ENCODE measurements around the gene KIAA1614. TPM values are rescaled to one million over a fixed set of nuclear protein-coding genes. Genes with fewer than 3 reads are reported as not detected.

Gene KIAA1614
- total RNA-seq, 2 experiments from 2014 or later = 0.19 to 0.34 TPM

DNA sequence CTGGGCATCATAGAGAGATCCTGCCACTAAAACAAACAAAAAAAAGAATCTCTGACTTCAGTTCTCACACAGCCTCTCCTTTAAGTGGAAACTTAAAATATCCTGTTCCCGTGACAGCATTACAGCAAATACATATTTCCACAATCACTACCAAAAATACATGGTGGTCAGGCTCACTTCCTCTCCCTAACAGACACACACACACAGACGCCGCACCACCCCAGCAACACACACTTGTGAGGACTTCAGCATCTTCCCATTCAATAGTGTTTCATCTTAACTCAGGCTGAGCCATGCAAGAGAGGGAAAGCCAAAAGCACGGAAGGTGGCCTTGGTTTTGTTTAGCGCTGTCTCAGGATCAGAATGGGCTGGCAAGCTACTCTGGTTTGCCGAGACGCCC lies 21.9 kb downstream of the KIAA1614 start:
- DNase-seq (no peak), ATAC-seq (ENCODE audit: low read depth) (peak; percentile 40)
- POLR2A ChIA-PET = no interaction called here
- Mint-ChIP-seq H3K27ac (peak overlapping the region; percentile 9), H3K4me1 (peaks cover 10% of the 10 kb centered on the region), H3K4me3 (peak overlapping the region; percentile 11), H3K36me3 (no peaks in the 10 kb centered on the region), H3K27me3 (no peaks in the 10 kb centered on the region), H3K9me3 (no peaks in the 10 kb centered on the region)

DNA sequence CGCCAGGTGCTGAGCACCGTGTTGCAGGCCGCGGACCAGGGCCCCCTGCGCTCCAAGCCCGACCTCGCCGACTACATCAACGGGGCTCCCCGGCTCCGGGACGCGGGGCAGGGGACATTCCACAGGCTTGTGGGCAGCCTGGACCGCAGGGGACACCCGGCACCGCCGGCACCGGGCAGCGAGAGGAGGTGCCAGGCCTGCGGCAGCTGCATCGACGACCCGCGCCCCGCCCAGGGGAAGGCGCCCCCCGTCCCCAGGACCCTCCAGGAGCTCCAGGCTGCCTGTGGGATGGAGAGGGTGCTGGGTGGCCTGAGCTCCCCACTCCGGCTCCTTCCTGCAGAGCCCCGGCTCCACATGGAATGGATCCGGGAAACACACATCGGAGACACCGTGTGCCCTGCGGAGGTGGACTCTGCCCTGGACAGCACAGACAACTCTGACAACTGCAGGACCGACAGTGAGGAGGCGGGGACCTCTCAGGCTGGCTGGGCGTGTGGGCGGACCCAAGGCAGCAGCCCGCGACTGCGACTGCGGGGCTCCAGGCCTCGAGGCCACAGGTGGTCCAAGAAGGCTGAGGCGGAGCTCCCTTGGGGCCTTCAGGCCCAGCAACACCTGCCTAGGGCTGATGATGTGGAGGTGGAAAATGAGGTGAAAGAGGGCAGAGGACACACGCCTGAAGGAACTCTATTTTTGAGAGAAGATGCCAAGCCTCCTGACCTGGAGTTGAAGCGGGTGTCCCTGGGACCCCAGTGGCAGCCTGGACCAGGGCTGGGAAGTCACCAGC lies 22.8 kb downstream of the KIAA1614 start:
- no peak for DNase-seq
- Mint-ChIP-seq H3K4me1 (peaks cover 10% of the 10 kb centered on the region), H3K36me3 (no peaks in the 10 kb centered on the region), H3K4me3 (no peak overlapping the region), H3K9me3 (no peaks in the 10 kb centered on the region), H3K27ac (no peak overlapping the region), H3K27me3 (no peaks in the 10 kb centered on the region)
- ATAC-seq (ENCODE audit: low read depth) = no peak
- POLR2A ChIA-PET = no interaction called here

DNA sequence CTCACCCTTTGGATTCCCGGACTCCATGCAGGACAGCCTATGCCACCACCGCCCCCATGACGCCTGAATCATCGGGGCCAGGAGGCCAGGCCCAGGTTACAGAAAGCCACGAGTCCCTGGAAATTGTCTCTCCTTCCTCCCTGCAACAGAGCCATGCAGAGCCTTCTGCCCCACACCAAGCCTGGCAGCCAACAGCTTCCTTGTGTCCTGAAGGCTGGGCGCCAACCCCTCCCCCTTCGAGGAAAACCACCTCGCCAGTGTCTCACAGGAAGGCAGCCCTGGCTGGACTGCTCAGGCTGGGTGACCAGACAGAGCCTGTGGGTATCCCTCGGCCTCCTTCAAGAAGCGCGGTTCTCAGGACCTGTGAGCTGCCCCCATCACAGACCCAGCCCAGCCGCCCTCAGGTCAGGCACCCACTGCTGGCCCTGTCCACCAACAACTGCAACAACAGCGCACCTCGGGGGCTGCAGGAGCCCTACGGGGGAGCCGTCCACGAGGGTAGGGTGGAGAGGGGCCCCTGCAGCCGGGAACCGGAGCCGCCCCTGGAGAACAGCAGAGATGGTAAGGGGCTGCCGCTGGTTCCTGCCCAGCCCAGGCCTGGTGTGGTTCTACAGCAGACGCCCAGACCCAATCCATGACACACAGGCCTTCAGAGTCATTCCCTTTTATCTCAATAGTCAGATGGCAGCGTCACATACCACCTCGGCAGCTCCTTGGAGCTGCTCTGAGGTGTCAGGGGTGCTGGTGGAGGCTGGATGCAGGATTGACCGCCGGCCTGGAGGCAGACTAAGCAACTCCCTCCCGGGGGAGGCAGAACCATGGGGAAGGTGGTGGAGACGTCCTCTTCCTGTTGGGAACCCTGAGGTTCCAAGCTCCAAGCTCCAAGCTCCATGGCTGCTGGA lies 23.7 kb downstream of the KIAA1614 start:
- Mint-ChIP-seq H3K4me1 (peaks cover 10% of the 10 kb centered on the region), H3K27ac (no peak overlapping the region), H3K4me3 (no peak overlapping the region), H3K9me3 (no peaks in the 10 kb centered on the region), H3K36me3 (no peaks in the 10 kb centered on the region), H3K27me3 (no peaks in the 10 kb centered on the region)
- DNase-seq (no peak), ATAC-seq (ENCODE audit: low read depth) (no peak)
- POLR2A ChIA-PET = no interaction called here

DNA sequence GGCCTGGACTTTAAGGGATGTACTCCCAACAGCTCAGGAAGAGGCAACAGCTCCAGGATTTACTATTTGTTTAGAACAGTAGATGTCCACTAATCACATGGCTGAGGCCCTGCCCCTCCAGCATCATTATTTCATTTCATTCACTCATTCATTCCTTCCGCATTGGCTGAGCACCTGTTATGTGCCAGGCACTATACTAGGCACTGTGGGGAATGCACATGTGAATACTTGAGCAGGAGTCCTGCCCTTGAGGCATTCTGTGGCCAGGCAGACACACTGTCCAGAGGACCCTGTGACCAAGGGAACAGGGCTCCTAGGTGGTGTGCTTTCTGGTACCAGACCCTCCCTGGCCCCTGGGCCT lies 24.3 kb downstream of the KIAA1614 start:
- POLR2A ChIA-PET = no interaction called here
- no peaks in the 10 kb centered on the region for H3K36me3 Mint-ChIP-seq
- no peaks in the 10 kb centered on the region for H3K9me3 Mint-ChIP-seq
- no peak overlapping the region for H3K27ac Mint-ChIP-seq
- ATAC-seq (ENCODE audit: low read depth) (no peak), DNase-seq (no peak)
- H3K27me3 Mint-ChIP-seq = no peaks in the 10 kb centered on the region
- H3K4me1 Mint-ChIP-seq = peaks cover 10% of the 10 kb centered on the region
- no peak overlapping the region for H3K4me3 Mint-ChIP-seq

DNA sequence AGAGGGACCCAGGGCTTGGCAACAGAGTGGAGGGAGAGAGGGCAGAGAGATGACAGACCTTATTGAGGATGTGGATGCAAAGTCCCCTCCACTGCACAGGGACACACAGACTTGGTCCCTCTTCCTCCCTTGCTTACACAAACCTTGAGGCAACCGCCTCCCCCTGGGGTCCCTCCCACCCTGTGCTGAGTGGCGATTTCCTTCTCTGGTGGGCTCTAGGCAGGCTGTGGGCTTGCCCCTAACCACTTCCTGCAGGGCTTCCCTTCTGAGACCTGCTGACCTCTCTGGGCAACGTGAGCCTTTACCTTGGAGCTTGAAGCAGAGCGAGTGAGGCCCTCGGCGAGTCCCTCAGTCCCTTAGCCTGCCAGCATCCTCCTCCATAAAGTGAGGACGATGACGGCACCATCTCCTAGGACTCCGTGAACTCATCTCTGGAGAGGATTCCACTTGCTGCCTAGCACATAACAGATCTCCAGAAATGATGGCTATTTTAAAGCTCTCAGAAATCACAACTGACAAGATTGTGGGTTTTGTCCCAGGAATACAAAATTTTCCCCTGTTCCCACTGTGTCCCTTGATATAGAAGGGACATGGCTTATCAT lies 25.0 kb downstream of the KIAA1614 start:
- no peak overlapping the region for H3K4me3 Mint-ChIP-seq
- H3K36me3 Mint-ChIP-seq = no peaks in the 10 kb centered on the region
- H3K27ac Mint-ChIP-seq = no peak overlapping the region
- ATAC-seq (ENCODE audit: low read depth) = peak; percentile 24
- H3K4me1 Mint-ChIP-seq = peaks cover 10% of the 10 kb centered on the region
- no peak for DNase-seq
- no peaks in the 10 kb centered on the region for H3K27me3 Mint-ChIP-seq
- POLR2A ChIA-PET = no interaction called here
- no peaks in the 10 kb centered on the region for H3K9me3 Mint-ChIP-seq

DNA sequence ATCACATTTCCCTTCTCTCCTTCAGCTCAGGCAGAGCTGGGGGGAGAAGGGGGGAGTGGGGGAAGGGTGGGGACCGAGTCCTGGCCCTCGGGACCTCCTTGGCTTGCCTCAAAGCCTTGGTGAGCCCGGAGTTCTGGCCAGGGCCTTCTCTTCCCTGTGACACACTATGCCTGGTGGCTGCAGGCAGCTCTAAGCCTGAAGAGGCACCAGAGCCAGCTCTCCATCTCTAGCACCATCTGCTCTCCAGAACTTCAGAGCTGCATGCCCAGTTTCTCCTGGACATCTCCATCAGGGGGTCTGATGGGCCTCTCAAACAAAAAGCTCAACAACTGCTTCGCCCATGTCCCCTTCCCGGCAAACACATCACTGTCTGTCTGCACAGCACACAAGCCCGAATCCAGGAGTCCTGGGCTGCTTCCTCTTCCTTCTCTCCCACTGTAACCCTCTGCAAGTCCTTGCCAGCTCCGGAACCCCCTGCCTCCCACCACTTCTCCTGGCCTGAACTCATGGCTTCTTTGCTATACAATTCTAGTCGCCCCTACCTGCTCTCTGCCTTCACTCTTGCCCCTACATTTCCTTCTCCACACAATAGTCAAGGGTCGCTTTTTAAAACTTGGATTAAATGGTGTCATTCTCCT lies 26.5 kb downstream of the KIAA1614 start:
- no peak for ATAC-seq (ENCODE audit: low read depth)

DNA sequence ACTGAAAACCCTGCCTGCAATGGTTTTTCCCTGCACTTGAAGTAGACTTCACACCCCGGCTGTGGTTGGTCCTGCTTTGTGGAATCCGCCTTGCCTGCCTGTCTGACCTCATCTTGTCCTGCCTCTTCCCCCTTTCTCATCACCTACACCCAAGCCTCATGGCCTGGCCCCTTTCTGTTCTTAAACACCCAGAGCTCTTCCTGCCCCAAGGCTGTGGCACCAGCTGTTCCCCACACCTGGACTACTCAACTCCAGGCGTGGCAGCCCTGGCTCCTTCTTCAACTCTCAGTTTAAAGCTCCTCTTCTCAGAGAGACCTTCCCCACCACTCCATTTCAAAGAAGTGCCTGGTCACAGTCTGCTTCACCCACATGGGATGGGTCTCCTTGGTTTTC lies 27.0 kb downstream of the KIAA1614 start:
- POLR2A ChIA-PET = no interaction called here
- peaks cover 5% of the 10 kb centered on the region for H3K4me1 Mint-ChIP-seq
- H3K27ac Mint-ChIP-seq = no peak overlapping the region

More for the DNA sequence above, 26.5 kb downstream of the KIAA1614 start:
- Mint-ChIP-seq H3K27me3 (no peaks in the 10 kb centered on the region), H3K36me3 (peaks cover 3% of the 10 kb centered on the region), H3K27ac (no peak overlapping the region), H3K4me3 (no peak overlapping the region), H3K9me3 (peaks cover under 1% of the 10 kb centered on the region), H3K4me1 (peaks cover 10% of the 10 kb centered on the region)
- POLR2A ChIA-PET = no interaction called here
- no peak for DNase-seq

DNA sequence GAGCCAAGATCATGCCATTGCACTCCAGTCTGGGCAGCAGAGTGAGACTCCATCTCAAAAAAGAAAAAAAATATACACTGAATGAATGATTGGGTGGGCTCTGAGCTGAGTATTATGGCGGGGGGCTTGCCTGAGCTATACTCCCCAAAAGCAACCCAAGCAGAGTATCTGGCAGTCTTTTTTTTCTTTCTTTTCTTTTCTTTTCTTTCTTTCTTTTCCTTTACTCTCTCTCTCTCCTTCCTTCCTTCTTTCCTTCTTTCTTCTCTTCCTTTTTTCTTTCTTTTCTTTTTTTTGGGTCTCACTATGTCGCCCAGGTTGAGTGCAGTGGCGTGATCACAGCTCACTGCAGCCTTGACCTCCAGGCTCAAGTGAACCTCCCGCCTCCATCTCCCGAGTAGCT lies 27.7 kb downstream of the KIAA1614 start:
- no peak overlapping the region for H3K4me3 Mint-ChIP-seq
- no peak for ATAC-seq (ENCODE audit: low read depth)
- H3K36me3 Mint-ChIP-seq = peaks cover 6% of the 10 kb centered on the region
- POLR2A ChIA-PET = no interaction called here
- peaks cover 3% of the 10 kb centered on the region for H3K9me3 Mint-ChIP-seq
- no peaks in the 10 kb centered on the region for H3K27me3 Mint-ChIP-seq
- H3K27ac Mint-ChIP-seq = no peak overlapping the region
- H3K4me1 Mint-ChIP-seq = peaks cover 5% of the 10 kb centered on the region
- no peak for DNase-seq

More for the DNA sequence above, 27.0 kb downstream of the KIAA1614 start:
- Mint-ChIP-seq H3K36me3 (peaks cover 6% of the 10 kb centered on the region), H3K4me3 (no peak overlapping the region), H3K27me3 (no peaks in the 10 kb centered on the region), H3K9me3 (peaks cover 3% of the 10 kb centered on the region)
- DNase-seq (no peak), ATAC-seq (ENCODE audit: low read depth) (no peak)

DNA sequence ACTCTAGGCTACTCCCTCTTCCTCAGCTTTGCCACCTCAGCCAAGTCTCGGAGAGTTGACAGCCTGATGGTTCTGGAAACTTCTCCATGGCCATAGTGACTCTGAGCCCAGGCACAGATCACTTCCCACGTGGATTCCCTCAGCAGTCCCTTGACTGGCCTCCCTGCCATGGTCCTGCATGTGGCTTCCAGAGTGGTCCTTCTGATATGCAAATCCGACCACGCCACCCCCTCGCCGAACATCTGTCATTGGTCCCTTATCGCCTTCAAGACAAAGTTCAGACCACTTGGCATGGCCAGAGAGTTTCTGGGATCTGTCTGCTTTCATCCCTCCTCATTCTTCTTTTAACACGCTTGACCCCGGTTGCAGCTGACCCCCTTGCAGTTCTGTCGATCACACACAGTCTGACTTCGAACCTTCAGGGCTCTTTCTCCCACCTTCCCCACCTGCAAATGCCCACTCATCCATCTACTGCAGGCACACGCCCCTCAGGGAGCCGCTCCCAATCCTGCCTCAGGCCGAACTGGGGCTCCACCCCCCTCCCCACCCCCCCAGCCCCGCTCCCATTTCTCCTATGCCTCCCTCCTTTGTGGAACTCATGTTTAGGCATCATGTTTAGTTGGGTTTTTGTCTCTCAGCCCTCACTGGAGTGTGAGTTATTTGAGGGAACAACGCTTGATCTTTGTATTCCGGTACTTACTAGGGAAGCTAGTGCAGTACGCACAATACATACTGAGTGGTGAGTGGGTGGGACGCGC lies 29.0 kb downstream of the KIAA1614 start:
- Mint-ChIP-seq H3K4me1 (peaks cover 9% of the 10 kb centered on the region), H3K27ac (no peak overlapping the region), H3K9me3 (peaks cover 8% of the 10 kb centered on the region), H3K4me3 (no peak overlapping the region), H3K27me3 (no peaks in the 10 kb centered on the region), H3K36me3 (peaks cover 12% of the 10 kb centered on the region)
- POLR2A ChIA-PET = no interaction called here
- ATAC-seq (ENCODE audit: low read depth) = no peak
- DNase-seq = no peak

DNA sequence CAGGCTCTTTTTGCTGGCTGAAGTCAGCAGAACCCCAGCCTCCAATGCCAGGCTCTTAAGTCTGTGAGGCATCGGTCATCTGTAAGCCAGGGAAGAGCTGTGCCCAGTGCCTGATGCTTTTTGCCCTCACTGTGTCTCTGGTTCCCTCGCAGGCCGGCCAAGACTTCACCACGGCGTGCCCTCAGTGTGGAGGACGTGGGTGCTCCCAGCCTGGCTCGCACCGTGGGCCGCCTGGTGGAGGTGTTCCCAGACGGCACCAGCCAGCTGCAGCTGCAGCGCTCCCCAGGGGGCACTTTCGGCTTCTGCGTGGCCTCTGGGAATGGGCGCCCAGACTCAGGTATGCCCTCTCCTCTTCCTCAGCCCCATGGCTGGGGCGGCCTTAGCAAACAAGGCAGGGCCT lies 32.5 kb downstream of the KIAA1614 start:
- Mint-ChIP-seq H3K9me3 (peaks cover 14% of the 10 kb centered on the region), H3K36me3 (peaks cover 38% of the 10 kb centered on the region), H3K4me1 (peaks cover 7% of the 10 kb centered on the region), H3K27me3 (no peaks in the 10 kb centered on the region), H3K27ac (no peak overlapping the region), H3K4me3 (no peak overlapping the region)
- ATAC-seq (ENCODE audit: low read depth) (no peak), DNase-seq (no peak)
- POLR2A ChIA-PET = no interaction called here

DNA sequence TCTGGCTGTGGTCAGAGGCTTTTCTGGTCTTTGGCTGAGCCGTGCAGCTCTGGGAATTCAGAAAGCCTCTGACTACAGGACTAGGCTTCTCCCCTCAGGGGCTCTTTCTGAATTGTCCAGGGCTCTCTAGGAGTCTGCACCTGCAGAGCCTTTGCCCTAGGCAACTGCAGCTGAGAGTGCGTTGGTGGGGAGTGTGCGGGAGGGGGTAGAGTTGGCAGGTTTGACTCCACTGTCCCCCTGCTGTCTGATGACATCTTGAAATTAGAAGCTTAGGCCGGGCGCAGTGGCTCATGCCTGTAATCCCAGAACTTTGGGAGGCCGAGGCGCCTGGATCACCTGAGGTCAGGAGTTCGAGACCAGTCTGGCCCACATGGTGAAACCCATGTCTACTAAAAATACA lies 32.9 kb downstream of the KIAA1614 start:
- POLR2A ChIA-PET = no interaction called here
- Mint-ChIP-seq H3K27ac (no peak overlapping the region), H3K27me3 (no peaks in the 10 kb centered on the region), H3K4me1 (peaks cover 7% of the 10 kb centered on the region), H3K9me3 (peaks cover 14% of the 10 kb centered on the region), H3K4me3 (no peak overlapping the region), H3K36me3 (peaks cover 41% of the 10 kb centered on the region)
- ATAC-seq (ENCODE audit: low read depth) (no peak), DNase-seq (no peak)

DNA sequence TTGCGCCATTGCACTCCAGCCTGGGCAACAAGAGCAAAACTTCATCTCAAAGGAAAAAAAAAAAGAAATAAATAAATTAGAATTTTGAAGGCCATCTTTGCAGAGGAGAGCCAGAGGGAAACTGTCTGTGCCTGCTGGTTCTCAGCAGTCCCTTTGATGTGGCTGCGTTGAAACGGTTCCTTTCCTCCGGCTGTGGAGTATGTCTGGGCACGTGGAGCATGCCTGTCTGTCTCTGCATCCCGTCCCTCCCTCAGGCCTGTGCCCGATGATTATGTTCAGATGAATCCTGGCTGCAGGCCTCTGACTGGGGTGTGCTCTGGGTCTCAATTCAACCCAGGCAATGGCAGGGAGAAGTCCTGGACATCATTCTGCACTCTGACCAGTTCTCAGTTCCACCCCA lies 33.4 kb downstream of the KIAA1614 start:
- peaks cover 44% of the 10 kb centered on the region for H3K36me3 Mint-ChIP-seq
- ATAC-seq (ENCODE audit: low read depth) = no peak

More for the DNA sequence above, 33.4 kb downstream of the KIAA1614 start:
- peaks cover 7% of the 10 kb centered on the region for H3K4me1 Mint-ChIP-seq
- H3K4me3 Mint-ChIP-seq = no peak overlapping the region
- H3K27me3 Mint-ChIP-seq = no peaks in the 10 kb centered on the region
- H3K27ac Mint-ChIP-seq = no peak overlapping the region
- POLR2A ChIA-PET = no interaction called here
- no peak for DNase-seq
- H3K9me3 Mint-ChIP-seq = peaks cover 14% of the 10 kb centered on the region
